Activated CD8-positive, alpha-beta memory T cell treated with anti-CD3 and anti-CD28 coated beads for 48 hours (primary cell): ENCODE data around the gene COX6B2.
"Not testable (repeated sequence)": the region's sequence is repeated elsewhere in the genome, so short reads cannot be mapped to it uniquely, and the experiment has no call there.

Source experiments
- DNase-seq, 3 experiments: peaks; one replicate each; pipeline ENCODE4 v3.0.0-alpha.2; 2020; ENCODE audit warnings: low read depth in 2 of 3, low spot score in 2 of 3

Gene COX6B2, protein sequence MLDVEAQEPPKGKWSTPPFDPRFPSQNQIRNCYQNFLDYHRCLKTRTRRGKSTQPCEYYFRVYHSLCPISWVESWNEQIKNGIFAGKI

DNA sequence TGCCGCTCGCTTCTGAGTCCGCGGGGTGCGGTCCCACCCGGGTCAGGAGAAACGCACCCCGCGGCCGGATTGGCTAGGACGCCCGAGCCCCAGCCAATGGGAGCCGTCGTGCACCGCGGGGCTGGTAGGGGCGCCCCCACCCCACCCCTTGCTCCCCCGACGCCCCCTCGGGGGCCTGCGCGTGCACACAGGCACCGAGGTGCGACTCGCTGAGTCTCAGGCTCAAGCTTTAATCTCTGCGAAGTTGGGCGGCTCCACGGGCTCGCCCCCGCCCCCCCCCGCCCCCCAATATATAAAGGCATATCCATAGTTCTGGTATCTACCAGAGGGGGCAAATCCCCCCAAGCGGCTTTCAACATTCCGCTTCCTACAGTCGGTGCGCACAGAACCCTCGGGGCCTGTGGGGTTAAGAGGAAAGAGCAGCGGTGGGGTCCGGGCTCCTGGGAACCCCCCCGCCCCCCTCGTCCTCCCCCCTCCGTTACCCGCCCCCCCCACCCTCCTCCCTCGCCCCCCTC is at the start of gene COX6B2:
Gene COX6B2, minus strand, starts transcription at position 22 of the 515 bp plus-strand sequence. CDS start 198 bp downstream, outside the sequence.
- DNase-seq = no peak

DNA sequence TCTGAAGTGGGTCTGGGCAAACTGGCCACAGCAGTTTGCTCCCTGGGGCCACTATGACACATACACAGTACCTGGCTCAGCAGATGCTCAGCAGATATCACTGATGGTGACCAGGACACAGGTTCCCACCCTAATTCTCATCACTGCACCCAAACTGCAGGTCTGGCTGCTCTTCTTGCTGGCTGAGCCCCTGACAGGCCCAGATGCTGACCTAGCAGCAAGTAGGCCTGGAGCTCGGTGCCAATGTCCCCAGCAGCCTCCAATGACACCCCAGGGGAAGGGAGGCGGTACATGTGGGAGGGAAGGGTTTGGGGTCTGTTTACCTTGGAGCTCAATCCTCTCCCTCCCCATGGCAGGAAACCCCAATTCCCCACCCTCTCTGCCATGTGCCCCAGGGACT is 48.0 kb upstream of the COX6B2 start:
- DNase-seq = no peak

GRCh38 chr19:55401390-55401789 is 46.9 kb upstream of the COX6B2 start:
- not testable (repeated sequence) for DNase-seq

GRCh38 chr19:55400281-55401087 is 46.0 kb upstream of the COX6B2 start:
- DNase-seq = no peak

GRCh38 chr19:55398200-55398925 is 43.8 kb upstream of the COX6B2 start:
- no peak for DNase-seq

DNA sequence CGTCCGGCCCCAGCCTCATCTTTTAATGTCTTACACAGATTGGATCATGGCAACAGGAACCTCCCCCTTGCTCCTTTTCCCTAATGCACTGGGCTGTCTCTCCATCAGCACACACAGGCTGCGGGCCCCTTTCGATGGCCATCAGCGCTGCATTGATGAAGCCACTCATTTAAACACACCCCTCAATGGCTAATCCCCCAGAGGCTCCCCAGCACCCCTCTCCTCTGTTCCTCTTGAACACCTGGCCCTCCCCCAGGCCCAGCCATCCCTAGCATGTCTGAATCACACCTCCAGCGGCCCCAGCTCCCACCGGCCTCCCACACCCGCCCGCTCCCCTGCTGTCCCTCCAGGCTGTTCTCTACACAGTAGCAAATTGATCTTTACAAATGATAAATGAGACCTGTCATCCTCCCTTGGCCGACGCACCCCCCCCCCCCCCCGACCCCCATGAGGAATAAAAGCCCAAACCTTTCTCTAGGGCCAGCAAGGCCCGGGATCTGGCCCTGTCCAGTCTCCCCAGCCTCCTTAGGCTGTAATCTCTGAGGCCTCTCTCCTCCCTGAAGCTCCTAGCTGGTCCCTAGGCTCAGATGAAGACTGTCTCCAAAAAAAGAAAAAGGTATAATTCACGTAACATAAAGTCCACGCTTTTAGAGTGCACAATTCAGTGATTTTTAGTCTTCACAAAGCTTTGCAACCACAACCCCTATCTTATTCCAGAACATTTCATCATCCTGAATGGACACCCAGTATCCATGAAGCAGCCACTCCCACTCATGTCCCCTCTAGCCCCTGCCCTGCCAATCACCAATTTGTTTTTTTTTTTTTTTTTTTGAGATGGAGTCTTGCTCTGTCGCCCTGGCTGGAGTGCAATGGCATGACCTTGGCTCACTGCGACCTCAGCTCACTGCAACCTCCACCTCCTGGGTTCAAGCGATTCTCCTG is 38.6 kb upstream of the COX6B2 start:
- DNase-seq = no peak

- DNase-seq = no peak
These were observed 37.4 kb upstream of the COX6B2 start for GRCh38 chr19:55391702-55392615.

DNA sequence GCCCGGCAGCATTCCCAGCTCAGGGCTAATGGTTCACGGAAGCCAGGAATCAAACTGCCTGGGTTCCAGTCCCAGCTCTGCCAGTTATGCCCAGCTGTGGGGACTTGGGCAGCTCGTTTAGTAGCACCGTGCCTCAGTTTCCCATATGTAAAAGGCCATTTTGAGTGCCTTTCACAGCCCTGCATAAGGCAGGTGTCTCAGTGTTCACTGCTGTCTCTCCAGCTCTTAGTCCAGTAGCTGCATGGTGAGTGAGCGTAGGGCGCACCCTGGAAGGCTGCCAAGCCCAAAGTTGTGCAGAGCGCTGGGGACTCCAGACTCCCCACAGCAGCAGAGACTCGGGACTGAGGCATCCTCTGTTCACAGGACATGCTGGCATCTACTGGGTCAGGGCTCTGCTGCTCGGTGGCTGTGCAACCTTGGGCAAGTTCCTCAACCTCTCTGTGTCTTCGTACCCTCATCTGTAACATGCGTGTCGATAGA is 36.7 kb upstream of the COX6B2 start:
- no peak for DNase-seq

- DNase-seq = no peak
These were observed 36.0 kb upstream of the COX6B2 start for GRCh38 chr19:55390461-55390880.

- DNase-seq = no peak
These were observed 35.1 kb upstream of the COX6B2 start for GRCh38 chr19:55389386-55390317.

GRCh38 chr19:55387736-55388497 is 33.4 kb upstream of the COX6B2 start:
- DNase-seq = no peak

- no peak for DNase-seq
These were observed 32.0 kb upstream of the COX6B2 start for GRCh38 chr19:55386493-55386971.

- DNase-seq = peak; percentile 88 to 98 (median 95)
These were observed 31.4 kb upstream of the COX6B2 start, which contains the start of gene RPL28 for GRCh38 chr19:55385724-55386492. RPL28 (plus strand) TSS chr19:55385932; CDS start chr19:55386358, 426 bp downstream.

- DNase-seq = peak; percentile 85 to 88 (median 87)
These were observed 30.6 kb upstream of the COX6B2 start for GRCh38 chr19:55384920-55385723.

DNA sequence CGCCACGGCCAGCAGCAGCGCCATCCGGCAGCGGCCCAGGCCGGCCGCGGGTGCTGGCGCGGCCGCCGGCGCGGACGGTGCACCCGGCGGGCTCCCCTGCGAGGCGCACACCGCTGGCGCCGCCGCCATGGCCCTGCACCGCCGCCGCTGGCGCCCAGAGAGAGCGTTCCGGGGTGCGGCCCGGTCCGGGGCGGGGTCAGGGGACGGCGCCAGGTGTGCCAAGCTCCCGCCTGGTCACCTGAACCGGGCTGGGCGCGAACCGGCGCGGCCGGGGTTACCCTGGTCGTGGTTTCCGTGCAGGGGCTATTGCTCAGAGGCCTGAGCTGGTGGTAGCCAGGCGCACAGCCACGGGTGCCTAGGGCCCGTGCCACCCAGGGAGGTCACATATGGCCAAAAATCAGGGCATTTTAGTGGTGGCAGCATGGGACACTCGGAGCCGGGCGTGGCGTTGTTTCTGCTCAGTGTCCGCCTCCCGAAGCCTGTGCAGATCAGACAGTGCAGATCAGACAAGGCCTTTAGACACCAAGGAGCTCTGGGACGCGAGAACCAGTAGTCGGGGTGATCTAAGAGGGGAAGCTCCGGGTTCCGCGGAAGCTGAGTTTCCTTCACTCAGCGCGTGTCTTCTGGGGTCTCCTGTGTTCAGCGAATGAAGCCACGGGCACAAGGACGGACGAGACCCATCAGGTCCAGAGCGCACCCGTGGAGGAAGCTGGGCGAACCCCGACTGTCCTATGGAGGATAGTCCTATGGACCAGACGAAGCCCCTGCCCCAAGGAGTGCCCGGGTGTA is 29.8 kb upstream of the COX6B2 start, which contains the start of gene TMEM238:
Gene TMEM238, minus strand, starts transcription at position 162 of the 789 bp plus-strand sequence. Its CDS starts 33 bp downstream, at position 129.
- DNase-seq = no peak
